Measurements from ENCODE around the gene OR9A4.

- TF ChIP-seq POLR2A (IDR thresholded peaks at IDR 0.05) (no peak), CTCF (IDR thresholded peaks at IDR 0.05 in 4 of 5, conservative IDR thresholded peaks at IDR 0.05 in 1 of 5) (no peak)
Observed at GRCh38 chr7:141943846-141944245, 27.6 kb downstream of the OR9A4 start.

Measured in gastrocnemius medialis (tissue), 4 donors.